ENCODE results near the gene TRPV5.

Gene TRPV5

DNA sequence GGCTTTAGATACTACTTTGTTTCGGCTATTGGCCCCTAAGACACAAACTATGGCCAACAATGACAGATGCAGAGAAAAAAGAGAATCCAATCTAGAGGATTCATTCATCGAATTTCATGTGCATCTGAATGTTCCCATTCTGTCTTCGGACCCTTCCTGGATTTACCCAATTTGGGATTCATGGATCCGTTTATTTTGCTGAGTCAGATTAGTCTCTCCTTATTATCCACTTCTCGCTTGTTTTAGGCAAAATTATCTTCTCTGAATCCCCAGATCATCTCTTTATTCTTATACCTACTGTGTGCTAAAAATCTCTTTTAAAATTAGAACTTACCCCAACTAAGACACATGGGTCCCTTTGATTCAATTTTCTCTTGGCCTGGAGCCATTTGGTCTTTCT, 54.5 kb downstream of the TRPV5 start:
- DNase-seq (ENCODE audit: low read depth, low spot score): no peak
- POLR2A ChIA-PET: no interaction called here
- CTCF ChIA-PET: interaction anchor here (0.7 to 5.4 kb wide), 9 partner anchors 11 to 336 kb away, joined by 3 to 52 read pairs (median 3); no protein-coding TSS in a partner anchor
- no peak for TF ChIP-seq CTCF (IDR thresholded peaks at IDR 0.05; ENCODE audit: insufficient read depth, low read length, missing control alignments)
- H3K4me3 ChIP-seq (ENCODE audit: low read depth, low read length): no peak overlapping the region

DNA sequence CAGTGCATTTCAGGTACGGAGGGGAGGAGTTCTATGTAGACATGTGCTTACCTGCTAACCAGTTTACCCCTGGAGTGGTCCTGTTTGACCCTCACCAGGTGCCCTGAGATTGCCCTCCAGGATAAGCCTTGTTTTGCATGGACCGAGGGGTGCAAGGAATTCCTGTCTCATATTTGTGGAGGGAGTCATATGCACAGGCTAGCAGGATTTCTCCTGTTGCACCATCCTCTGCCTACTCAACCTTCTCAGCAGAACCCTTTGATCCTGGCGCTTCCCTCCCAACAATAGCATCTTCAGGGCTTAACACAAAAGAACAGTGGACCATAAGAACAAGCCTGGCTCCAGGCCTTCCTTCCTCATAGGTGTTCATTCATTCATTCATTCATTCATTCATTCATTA, 55.2 kb downstream of the TRPV5 start:
- ChIA-PET CTCF (interaction anchor here (0.7 kb wide), 1 partner anchor 10 kb away, joined by 3 read pairs; no protein-coding TSS in a partner anchor), POLR2A (no interaction called here)
- H3K4me3 ChIP-seq (ENCODE audit: low read depth, low read length): no peak overlapping the region
- TF ChIP-seq CTCF (IDR thresholded peaks at IDR 0.05; ENCODE audit: insufficient read depth, low read length, missing control alignments): no peak
- no peak for DNase-seq (ENCODE audit: low read depth, low spot score)

GRCh38 chr7:142876991-142877910, 56.3 kb downstream of the TRPV5 start:
- CTCF ChIA-PET: interaction anchor here (1.2 to 1.6 kb wide), 2 partner anchors 11 to 338 kb away, joined by 3 to 8 read pairs; no protein-coding TSS in a partner anchor
- DNase-seq (ENCODE audit: low read depth, low spot score): no peak
- no peak overlapping the region for H3K4me3 ChIP-seq (ENCODE audit: low read depth, low read length)
- no peak for TF ChIP-seq CTCF (IDR thresholded peaks at IDR 0.05; ENCODE audit: insufficient read depth, low read length, missing control alignments)
- POLR2A ChIA-PET: no interaction called here

- no peak for TF ChIP-seq CTCF (IDR thresholded peaks at IDR 0.05; ENCODE audit: insufficient read depth, low read length, missing control alignments)
- no peak for DNase-seq (ENCODE audit: low read depth, low spot score)
- no peak overlapping the region for H3K4me3 ChIP-seq (ENCODE audit: low read depth, low read length)
- CTCF ChIA-PET: interaction anchor here (1.2 to 1.6 kb wide), 2 partner anchors 10 to 339 kb away, joined by 3 to 8 read pairs; no protein-coding TSS in a partner anchor
- POLR2A ChIA-PET: no interaction called here
These were observed 57.1 kb downstream of the TRPV5 start for GRCh38 chr7:142876236-142876960.

DNA sequence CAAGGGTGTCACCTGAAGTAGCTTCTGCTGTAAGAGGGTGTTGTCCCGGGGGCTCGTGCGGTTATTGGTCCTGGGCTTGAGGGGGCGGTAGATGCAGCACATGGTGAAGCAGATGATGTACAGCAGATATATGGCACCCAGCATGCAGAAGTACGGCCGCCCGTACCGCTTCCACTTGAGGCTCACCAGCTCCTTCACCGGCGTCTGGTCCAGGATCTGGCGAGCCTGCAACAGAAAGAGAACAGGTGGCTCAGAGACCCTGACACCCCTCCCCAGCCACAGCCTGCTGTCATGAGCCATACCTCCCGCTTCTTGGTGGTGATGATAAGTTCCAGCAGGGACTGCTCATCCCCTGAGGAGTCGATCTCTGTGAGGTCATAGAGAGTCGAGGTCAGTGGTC, 58.1 kb downstream of the TRPV5 start:
- no peak for DNase-seq (ENCODE audit: low read depth, low spot score)
- CTCF ChIA-PET: interaction anchor here (1.4 kb wide), 1 partner anchor 10 kb away, joined by 6 read pairs; no protein-coding TSS in a partner anchor
- POLR2A ChIA-PET: no interaction called here
- no peak for TF ChIP-seq CTCF (IDR thresholded peaks at IDR 0.05; ENCODE audit: insufficient read depth, low read length, missing control alignments)
- no peak overlapping the region for H3K4me3 ChIP-seq (ENCODE audit: low read depth, low read length)

- TF ChIP-seq CTCF (IDR thresholded peaks at IDR 0.05; ENCODE audit: insufficient read depth, low read length, missing control alignments): no peak
- no peak overlapping the region for H3K4me3 ChIP-seq (ENCODE audit: low read depth, low read length)
- DNase-seq (ENCODE audit: low read depth, low spot score): no peak
- ChIA-PET CTCF (interaction anchor here (0.6 to 1.4 kb wide), 2 partner anchors 9 to 122 kb away, joined by 3 to 6 read pairs; no protein-coding TSS in a partner anchor), POLR2A (no interaction called here)
These were observed 58.7 kb downstream of the TRPV5 start for GRCh38 chr7:142874837-142875236.

All from AG04449 (cell line).